HCT116 (cell line): ENCODE results near the gene PRKG1.

Source experiments
- ATF3 ChIP-seq: IDR thresholded peaks from 2 replicates; pipeline ENCODE4 v1.6.1; 2012
- CTCF ChIP-seq, 3 experiments: fragments of 200-600 bp in 1 of 3; sonication (generic) in 1 of 3; IDR thresholded peaks in 2 of 3; conservative IDR thresholded peaks in 1 of 3; 2 replicates each; pipeline ENCODE4 v1.5.1; 2012 to 2017; ENCODE audit warnings: low read depth in 2 of 3, low read length in 2 of 3, antibody characterized with exemption in 1 of 3, borderline replicate concordance in 1 of 3, control low read depth in 1 of 3, mild to moderate bottlenecking in 1 of 3, mixed read lengths in 1 of 3, mixed run types in 1 of 3, moderate library complexity in 1 of 3; ENCODE audit not compliant: insufficient read depth in 1 of 3

GRCh38 chr10:51881213-51881612 is 806.9 kb downstream of the PRKG1 start:
- TF ChIP-seq CTCF (IDR thresholded peaks at IDR 0.05 in 2 of 3, conservative IDR thresholded peaks at IDR 0.05 in 1 of 3; ENCODE audit: borderline replicate concordance in 1 of 3, insufficient read depth in 1 of 3, low read depth in 2 of 3, low read length in 2 of 3) (no peak), ATF3 (no peak)
